Pons (tissue), 1 donor: ENCODE measurements around the gene GON4L.
"Not testable (repeated sequence)": the region's sequence is repeated elsewhere in the genome, so short reads cannot be mapped to it uniquely, and the experiment has no call there.

Source experiments
- DNase-seq: peaks from one replicate; pipeline ENCODE4 v3.0.0-alpha.2; 2016; ENCODE audit warnings: low spot score

The GON4L gene

GRCh38 chr1:155871390-155871789, 14.4 kb upstream of the GON4L start:
- DNase-seq, result peak; percentile 99

GRCh38 chr1:155867766-155868165, 10.8 kb upstream of the GON4L start:
- no peak for DNase-seq

GRCh38 chr1:155864393-155864792, 7.4 kb upstream of the GON4L start:
- no peak for DNase-seq

GRCh38 chr1:155861896-155862295, 4.9 kb upstream of the GON4L start:
- DNase-seq, result no peak

- DNase-seq, result peak; percentile 69
These were observed 4.0 kb upstream of the GON4L start for GRCh38 chr1:155860970-155861510.

GRCh38 chr1:155859881-155860871, 3.2 kb upstream of the GON4L start:
- peak; percentile 93 for DNase-seq

- peak; percentile 99 for DNase-seq
These were observed 2.3 kb upstream of the GON4L start, which contains the start of gene SYT11 for GRCh38 chr1:155859234-155859829. Gene SYT11 (plus strand): TSS chr1:155859567. CDS start chr1:155859762, 195 bp downstream.

- DNase-seq, result no peak
These were observed 1.8 kb upstream of the GON4L start for GRCh38 chr1:155858800-155859233.

GRCh38 chr1:155856257-155856974, 598 bp downstream of the GON4L start:
- DNase-seq, result no peak

GRCh38 chr1:155850345-155850744, 6.7 kb downstream of the GON4L start:
- no peak for DNase-seq

GRCh38 chr1:155847823-155848529, 9.0 kb downstream of the GON4L start:
- DNase-seq, result no peak

- DNase-seq, result no peak
These were observed 12.1 kb downstream of the GON4L start for GRCh38 chr1:155844860-155845421.

GRCh38 chr1:155840386-155840785, 16.6 kb downstream of the GON4L start:
- no peak for DNase-seq

GRCh38 chr1:155835548-155835947, 21.5 kb downstream of the GON4L start:
- no peak for DNase-seq

GRCh38 chr1:155834927-155835399, 22.1 kb downstream of the GON4L start:
- not testable (repeated sequence) for DNase-seq

- DNase-seq, result no peak
These were observed 22.6 kb downstream of the GON4L start for GRCh38 chr1:155834296-155834926.

GRCh38 chr1:155833665-155834295, 23.2 kb downstream of the GON4L start:
- DNase-seq, result no peak

- no peak for DNase-seq
These were observed 25.6 kb downstream of the GON4L start for GRCh38 chr1:155831279-155831976.

- no peak for DNase-seq
These were observed 29.6 kb downstream of the GON4L start for GRCh38 chr1:155827450-155827849.
